Pulmonary artery endothelial cell (primary cell): ENCODE measurements around the gene IRGM. TPM values are rescaled to one million over a fixed set of nuclear protein-coding genes. Genes with fewer than 3 reads are reported as not detected.

Experiments
- DNase-seq: peaks from one replicate; pipeline ENCODE4 v3.0.0-alpha.2; 2011; ENCODE audit warnings: low read depth, low spot score
- total RNA-seq: library from RNA; depleted of rRNA; stranded (reverse); fragments of >200 nt; gene quantifications from 2 replicates; pipeline ENCODE4 v1.2.3, GENCODE V29; 2014

IRGM gene
- total RNA-seq, 1 donor from 2014 or later: not detected

- DNase-seq: no peak
These were observed 49.4 kb downstream of the IRGM start for GRCh38 chr5:150895431-150896428.

Other genes with a start within 250 kb of the IRGM start
- gene SYNPO, start 205.9 kb upstream of the IRGM start, total RNA-seq: 11.7 and 18.5 TPM in 2 replicates
- 0.25 and 0.59 TPM in 2 replicates for gene MYOZ3, start 185.3 kb upstream of the IRGM start, total RNA-seq
- gene RBM22, start 145.5 kb upstream of the IRGM start, total RNA-seq: 18.9 and 26.3 TPM in 2 replicates
- 29.9 and 34.8 TPM in 2 replicates for gene DCTN4, start 87.5 kb upstream of the IRGM start, total RNA-seq
- gene SMIM3, start 67.8 kb upstream of the IRGM start, total RNA-seq: 1.3 and 6.5 TPM in 2 replicates
- gene ZNF300, start 58.5 kb downstream of the IRGM start, total RNA-seq: 4.4 and 10.3 TPM in 2 replicates
- gene GPX3, start 174.1 kb downstream of the IRGM start, total RNA-seq: 6.3 and 8.5 TPM in 2 replicates
- 87.9 and 93.7 TPM in 2 replicates for gene TNIP1, start 234.5 kb downstream of the IRGM start, total RNA-seq